HG03135 (cell line): ENCODE data around the gene C1S.
"Not testable (repeated sequence)": the region's sequence is repeated elsewhere in the genome, so short reads cannot be mapped to it uniquely, and the experiment has no call there.

Source experiments
- ATAC-seq: cut with Tn5 transposase; IDR thresholded peaks from one replicate; pipeline ENCODE4 v1.9.1; 2021; ENCODE audit warnings: mild to moderate bottlenecking, moderate library complexity; ENCODE audit not compliant: unreplicated experiment

Gene C1S

DNA sequence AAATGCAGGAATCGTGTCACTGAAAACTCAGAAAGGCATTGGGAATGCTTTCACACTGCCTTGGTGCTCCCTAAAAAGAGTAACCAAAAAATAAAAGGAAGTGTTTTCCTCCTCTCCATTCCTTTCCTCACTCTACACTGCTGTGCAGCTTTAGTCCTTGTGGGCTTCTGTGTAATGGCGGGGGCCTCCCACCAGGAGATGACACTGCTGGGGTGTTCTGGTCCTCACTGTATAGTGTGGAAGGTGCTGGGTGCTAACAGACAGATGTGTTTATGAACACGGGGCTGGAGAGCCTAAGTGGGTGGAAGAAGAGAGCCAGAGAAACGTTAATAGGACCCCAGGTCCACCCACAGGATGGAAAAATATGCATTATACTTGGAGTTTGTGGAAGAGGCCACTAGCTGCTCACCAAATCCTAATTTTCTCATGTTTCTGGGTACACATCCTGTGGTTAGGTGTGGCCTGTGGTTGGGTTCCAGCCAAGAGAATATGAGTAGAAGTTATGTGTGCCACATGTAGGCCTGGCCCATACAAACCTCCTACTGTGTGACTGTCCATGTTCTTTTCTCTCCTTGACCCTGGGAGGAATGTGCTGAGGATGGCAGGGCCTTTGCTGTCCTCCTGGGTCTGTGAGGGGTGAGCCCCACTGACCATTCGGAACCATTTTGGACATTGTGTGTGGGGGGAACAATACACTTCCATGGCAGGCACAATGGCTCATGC, 14.0 kb upstream of the C1S start:
- no peak for ATAC-seq

DNA sequence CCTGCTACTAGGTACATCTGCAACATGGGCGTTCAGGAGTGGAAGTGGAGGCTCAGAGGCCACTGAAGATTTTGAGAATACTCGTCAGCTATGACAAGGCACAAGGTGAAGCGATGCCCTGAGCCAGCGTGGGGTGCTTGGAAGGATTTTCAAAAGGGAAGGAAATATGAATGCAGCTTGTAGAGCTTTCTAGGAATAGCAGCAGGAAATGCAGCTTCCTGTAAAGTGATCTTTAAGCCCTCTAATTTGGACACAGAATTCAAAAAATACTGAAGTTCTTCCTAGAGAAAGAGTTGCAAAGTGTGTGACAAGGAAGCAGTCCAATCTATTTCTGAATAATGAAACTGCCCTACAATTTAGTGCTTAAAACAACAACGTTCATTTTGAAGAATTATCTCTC, 13.2 kb upstream of the C1S start:
- ATAC-seq: no peak

DNA sequence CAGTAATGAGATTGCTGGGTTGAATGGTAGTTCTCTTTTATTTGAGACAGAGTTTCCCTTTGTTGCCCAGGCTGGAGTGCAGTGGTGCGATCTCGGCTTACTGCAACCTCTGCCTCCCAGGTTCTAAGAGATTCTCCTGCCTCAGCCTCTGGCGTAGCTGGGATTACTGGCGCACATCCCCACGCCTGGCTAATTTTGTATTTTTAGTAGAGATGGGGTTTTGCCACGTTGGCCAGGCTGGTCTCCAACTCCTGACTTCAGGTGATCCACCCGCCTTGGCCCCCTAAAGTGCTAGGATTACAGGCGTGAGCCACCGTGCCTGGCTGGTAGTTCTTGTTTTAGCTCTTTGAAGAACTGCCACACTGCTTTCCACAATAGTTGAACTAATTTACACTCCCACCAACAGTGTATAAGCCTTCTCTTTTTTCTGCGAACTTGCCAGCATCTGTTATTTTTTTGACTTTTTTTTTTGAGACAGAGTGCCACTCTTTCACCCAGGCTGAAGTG, 11.0 kb upstream of the C1S start:
- not testable (repeated sequence) for ATAC-seq

DNA sequence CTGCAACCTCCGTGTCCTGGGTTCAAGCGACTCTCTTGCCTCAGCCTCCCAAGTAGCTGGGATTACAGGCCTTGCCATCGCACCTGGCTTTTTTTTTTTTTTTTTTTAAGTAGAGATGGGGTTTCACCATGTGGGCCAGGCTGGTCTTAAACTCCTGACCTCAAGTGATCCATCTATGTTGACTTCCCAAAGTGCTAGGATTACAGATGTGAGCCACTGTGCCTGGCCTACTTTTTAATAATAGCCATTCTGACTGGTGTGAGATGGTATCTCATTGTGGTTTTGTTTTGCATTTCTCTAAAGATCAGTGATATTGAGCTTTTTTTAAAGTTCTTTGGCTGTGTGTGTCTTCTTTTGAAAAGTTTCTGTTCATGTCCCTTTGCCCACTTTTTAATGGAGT, 10.5 kb upstream of the C1S start:
- ATAC-seq: not testable (repeated sequence)

DNA sequence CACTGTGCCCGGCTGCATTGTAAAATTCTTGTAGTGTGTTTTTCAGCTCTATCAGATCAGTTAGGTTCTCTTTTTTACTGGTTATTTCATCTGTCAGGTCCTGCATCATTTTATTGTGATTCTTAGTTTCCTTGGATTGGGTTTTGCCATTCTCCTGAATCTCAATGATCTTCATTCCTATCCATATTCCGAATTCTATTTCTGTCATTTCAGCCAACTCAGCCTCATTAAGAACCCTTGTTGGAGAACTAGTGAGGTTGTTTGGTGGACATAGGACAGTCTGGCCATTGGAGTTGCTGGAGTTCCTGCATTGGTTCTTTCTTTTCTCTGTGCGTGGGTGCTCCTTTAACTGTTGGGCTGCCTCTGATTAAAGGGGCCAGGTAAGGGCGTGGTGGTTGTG, 5.6 kb upstream of the C1S start:
- ATAC-seq: no peak

DNA sequence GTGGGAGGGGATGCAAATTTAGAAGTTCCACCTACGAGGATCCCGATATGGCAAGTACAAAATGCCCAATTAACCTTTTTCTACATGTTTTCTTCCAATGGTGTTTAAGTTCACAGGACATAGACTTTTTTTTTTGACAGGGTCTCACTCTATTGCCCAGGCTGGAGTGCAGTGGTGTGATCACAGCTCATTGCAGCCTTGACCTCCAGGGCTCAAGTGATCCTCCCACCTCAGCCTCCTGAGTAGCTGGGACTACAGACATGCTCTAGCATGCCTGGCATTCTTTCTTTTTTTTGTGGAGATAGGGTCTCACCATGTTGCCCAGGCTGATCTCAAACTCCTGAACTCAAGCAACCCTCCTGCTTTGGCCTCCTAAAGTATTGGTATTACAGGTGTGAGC, 4.8 kb upstream of the C1S start:
- ATAC-seq: not testable (repeated sequence)

DNA sequence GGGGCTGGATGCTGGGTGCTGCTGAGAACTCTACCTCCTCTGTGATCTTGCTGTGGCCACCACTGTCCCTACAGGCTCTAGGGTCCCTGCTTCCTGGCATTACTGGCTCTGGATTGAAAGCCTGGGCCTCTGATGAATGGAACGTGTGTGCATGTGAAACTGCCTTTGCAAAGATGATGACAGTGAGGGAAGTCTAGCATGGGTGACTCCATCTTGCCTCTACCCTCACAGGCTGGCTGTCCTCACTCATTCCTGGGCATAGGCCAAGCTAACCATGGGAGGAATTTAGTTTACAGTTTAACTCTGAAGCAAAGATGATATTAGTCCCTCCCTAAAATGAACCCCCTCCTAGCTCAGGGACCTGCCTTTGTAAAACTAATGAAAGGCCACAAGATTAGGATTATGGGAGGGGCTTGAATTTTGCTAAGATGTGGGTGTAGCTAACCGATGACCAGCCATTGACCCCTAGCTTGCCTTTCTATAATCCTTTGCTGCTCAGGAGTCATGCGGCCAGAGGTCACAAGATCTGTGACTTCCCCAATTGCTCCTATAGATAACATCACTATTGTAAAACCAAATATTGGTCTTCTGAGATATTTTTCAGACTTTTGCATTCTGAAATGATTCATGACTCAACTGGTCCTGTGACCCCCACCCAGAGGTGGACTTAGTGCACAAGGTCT, 2.2 kb upstream of the C1S start:
- ATAC-seq: no peak

DNA sequence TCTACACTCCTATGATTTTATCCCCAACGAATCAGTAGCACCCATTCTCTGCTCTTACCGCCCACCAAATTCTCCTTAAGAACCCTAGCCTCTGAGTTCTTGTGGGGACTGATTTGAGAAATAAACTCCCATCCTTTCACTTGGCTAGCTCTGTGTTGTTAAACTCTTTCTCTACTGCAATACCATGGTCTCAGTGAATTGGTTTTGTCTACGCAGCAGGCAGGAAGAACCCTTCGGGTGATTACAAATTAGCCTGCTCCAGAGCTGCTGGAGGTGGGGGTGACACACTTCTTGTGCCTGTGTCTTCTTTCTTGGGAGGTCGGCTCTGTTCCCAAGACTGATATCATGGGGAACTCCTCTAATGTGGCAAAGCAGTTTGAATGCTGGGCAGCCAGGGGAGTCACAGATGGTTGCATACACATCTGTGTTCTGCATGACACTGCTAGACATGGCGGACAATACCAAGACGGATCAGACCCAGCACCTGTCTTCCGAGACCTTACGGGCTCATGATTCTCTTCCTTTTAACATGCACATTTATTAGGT, 1.6 kb upstream of the C1S start:
- no peak for ATAC-seq

DNA sequence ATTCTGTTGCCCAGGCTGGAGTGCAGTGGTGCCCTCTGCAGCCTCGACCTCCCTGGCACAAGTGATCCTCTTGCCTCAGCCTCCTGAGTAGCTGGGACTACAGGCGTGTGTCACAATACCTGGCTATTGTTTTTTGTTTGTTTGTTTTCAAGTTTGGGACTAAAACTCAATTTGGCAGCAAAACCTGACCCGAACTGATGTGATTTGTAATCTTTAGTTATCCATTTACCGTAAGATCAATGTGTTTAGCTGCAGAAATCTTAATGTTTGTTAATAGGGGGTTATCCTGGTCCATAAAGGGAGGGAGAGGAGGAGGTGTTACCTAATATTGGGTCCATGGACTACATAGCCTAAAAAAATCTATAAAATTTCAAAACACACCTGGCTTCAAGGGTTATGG, 738 bp upstream of the C1S start:
- no peak for ATAC-seq

DNA sequence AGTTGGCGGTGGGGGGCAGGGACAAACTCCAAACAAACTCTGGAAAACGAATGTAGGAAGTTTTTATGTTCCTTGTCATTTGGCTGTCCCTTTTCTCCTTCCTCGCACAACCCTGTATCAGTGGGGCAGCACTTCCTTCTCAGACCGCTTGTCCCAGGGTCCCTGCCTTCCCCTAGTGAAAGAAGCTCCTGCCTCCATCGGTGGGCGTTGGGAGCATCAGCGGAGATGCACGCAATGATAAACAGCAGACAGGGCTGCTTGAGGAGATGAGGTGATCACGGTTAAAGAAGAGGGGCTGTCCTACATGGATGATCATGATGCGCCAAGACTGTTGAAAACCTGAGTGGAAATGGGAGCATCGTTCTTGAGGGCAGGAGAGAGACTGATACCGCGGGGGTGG, 620 bp downstream of the C1S start:
- ATAC-seq: no peak

DNA sequence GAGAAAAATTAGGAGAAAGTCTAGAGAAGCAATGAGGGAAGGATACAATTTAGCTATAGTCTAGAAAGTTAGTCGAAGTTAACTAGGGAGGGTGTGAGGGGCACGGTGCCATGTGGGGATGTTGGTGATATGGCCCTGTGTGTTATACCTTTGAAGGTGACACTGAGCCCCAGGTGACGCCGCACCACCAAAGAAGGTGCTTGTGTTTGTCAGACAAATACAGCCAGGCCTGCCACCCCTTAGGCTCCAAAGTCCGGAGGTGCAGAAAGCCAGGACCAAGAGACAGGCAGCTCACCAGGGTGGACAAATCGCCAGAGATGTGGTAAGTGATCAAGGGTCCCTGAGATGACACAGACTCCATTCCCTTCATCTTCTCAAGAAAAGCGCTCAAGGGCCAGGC, 1.1 kb downstream of the C1S start:
- no peak for ATAC-seq

DNA sequence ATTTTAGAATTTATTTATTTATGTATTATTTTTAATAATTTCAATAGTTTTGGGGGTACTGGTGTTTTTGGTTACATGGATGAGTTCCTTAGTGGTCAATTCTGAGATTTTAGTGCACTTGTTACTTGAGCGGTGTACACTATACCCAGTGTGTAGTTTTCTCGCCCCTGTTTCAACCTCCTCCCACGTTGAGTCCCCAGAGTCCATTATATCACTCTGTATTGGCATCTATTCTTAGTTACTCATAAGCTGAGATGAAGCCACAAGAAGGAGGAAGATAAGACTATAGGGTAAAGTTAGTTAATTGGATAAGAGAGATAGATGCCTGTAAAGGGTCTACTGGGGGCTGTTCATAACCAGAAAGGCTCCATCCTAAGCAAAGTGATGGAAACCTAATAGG, 4.0 kb downstream of the C1S start:
- no peak for ATAC-seq

DNA sequence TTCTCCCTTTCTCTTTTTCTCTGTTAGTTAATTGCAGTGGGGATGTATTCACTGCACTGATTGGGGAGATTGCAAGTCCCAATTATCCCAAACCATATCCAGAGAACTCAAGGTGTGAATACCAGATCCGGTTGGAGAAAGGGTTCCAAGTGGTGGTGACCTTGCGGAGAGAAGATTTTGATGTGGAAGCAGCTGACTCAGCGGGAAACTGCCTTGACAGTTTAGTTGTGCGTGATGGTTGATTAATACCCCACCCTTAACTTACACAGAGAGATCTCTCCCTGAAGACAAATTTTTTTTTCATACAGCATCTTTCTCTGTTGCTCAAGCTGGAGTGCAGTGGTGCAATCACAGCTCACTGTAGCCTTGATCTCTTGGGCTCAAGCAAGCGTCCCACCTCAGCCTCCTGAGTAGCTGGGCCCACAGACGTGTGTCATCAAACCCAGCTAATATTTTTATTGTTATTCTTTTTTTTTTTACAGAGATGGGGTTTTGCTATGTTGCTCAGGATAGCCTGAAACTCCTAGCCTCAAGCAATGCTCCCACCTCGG, 4.6 kb downstream of the C1S start:
- no peak for ATAC-seq

DNA sequence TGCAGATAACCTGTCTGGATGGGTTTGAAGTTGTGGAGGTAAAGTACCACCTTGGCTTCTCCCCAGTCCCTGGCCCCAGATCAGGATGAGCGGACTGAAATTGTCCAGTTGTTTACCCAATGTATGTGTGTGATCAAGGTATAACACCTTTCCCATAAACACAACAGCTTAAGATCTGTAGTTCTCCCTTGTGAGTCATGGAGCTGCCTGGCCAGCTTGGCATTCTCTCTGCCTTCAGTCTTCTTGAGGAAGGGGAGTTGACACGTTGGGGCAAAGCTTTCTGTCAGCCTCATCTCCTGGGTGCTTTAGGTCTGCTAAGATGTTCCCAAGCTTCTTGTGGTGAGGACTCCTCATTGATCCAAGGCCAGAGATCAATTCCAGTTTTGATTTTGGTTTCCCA, 6.1 kb downstream of the C1S start:
- no peak for ATAC-seq

DNA sequence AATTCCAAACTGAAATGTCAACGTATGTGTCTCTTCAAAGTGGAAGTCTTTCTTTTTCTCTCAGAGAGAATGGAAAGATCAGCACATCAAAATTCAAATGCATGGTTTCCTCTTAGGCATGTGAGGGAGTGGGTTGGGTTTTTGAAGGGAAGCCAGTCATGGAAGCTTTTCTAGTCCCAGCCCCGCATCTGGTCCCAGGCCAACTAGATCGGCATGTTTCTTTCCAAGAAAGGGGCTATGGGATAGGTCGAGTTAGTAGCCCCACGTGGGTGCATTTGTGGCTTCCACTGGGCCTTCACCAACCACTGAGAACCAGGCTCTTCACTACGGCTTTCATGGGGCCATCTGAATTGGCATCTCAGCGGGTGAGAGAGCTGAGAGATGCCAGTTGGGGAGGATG, 6.6 kb downstream of the C1S start:
- ATAC-seq: no peak

DNA sequence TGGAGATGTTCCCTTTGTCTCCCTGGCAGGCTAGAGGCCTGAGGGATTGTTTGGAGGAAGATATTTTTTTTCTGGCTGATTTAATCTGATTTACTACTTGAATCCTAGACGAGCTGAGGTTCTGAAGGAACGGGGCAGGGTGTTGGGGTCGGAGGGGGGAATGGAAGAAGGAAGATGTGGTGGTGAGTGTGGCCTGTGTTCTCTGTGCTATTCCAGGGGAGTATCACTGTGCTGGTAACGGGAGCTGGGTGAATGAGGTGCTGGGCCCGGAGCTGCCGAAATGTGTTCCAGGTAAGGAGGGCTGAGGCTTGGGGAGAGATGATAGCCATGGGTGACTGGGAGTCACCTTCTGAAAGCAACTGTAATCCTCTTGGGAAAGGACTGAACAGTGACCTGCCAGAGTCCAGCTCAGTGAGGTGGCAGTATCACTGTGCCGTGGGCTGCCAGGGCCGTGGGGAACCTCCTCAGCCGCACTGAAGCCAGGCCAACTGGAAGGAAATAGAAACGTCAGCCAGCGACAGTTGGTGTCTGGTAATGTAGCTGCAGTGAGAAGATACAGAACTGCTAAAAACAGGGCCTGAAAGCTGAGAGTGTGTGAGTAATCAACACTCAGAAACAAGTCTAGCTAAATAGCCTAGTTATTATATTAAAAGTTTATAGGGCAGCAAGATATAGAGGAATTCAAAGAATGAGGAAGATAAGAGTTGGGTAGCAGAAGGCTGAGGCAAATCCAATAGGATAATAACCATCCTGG, 7.9 kb downstream of the C1S start:
- no peak for ATAC-seq

DNA sequence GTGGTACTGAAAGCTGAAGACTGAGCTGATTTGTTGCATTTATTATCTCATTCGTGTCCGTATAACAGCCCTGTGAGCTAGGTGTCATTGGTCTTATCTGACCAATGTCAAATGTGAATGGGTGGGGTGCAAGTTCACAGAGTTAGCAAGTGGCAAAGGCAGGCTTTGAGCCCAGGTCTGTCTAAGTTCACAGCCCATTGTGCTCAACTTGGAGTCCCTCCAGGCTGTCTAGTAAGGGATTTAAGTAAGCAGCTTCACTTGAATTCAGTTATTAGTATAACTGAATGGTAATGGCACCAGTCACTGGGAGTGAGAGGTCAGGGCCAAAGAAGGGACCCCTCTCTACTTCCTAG, 8.5 kb downstream of the C1S start:
- no peak for ATAC-seq

DNA sequence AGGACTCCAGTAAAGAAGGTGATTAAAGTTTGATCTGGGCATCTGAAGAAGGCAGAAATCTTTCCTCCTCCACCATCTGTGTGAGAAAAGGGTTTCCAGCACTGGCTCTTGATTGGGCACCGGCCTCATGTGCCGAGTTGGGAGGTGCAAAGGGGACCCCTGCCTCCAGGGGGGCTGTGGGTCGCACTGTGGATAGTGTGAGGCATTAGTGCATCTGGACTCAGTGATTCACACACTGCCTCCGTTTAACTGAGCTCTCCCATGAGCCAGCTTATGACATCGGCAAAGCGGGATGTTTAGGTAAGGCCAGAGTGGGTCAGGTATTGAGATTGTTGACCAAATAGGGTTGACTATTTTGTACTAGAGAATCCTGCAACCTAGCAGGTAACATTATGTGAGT, 8.9 kb downstream of the C1S start:
- ATAC-seq: no peak

DNA sequence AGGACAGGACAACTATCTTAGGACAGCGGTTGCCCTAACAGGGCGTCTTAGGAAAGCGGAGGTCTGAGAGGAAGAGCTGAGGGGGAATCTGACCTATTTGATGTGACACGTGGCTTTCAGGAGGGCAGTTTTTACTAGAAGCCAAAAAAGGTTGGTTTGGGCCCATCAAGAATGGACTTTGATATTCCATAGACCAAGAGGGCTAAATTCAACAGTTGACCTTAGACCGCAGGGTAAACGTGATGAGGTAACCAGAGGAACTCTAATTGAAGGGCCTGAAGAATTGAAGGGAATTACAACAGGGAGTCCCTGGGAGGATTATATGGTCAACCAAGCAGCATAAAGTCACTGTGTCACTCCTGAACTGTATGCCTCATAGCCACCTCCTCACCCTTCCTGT, 11.5 kb downstream of the C1S start:
- ATAC-seq: no peak

DNA sequence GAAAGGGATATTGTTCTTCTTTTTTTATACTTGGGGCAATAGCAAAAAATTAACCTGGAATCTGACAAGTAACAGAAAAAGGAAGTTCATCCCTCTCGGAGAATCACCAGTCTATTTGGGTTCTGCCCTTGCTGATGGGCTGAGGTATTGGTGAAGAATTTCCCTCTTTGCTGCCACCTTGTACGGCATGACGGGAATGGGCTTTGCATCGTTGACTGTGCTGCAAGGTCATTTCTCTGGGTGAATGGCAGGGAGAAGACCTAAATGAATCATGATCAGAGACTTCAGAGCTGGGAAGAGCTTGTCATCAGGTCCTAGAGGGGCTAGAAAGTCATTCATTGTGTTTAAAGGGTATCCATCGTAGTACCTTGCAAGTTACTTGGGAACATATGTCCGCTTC, 12.0 kb downstream of the C1S start:
- no peak for ATAC-seq

DNA sequence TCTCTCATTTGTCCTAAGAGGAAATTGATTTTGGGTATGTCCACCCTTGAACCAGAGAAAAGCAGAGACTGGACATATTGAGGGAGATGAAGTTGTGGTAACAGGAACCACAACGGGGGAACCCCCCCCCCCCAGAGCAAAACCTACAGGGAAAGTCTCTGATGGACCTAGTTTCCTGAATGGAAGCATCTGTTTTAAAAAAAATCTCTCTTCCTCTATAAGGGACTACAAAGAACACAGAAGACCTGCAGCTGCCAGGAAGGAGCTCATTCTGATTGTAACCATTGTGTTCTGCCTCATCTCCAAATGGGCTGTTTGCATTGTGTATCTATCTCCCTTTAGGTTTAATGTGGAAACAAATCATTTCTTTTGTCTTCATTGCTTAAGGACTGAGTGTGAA, 13.4 kb downstream of the C1S start:
- no peak for ATAC-seq
